IPS-NIHi7 (cell line): Measurements from ENCODE around the gene TNFRSF13B.

ENCODE experiments used
- DNase-seq: peaks from one replicate; pipeline ENCODE4 v3.0.0; 2012; ENCODE audit warnings: mixed read lengths; ENCODE audit errors: extremely low spot score

Gene TNFRSF13B

DNA sequence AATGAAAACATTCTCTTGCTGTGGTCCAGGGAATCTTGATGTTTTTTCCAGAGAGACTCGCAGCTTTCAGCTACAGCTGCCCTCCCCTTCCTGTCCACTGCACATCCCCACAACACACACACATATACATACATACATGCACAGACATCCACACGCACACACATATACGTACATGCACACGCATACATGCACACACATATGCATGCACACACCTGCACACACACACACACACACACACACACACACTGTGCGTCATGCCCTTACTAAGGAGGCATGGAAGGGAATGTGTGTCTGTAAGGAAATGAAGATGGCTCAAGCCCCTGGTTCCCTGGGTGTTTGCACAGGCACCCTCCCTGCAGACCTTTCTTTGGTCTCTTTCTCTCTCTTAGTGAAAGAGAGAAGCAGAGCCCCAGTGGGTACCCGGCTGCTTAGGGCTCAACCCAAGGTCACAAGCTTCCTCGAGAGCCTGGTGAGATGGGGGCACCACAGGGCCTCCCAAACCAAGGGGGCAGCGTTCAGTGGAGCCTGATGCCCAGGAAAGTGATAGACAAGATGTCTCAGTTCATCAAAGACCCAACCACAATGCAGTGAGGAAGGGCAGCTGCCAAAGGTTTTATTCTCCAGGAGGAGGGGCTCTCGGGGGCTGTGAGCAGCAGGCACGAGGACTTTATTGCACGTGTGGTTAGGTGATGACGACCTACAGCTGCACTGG, 33.3 kb downstream of the TNFRSF13B start:
- no peak for DNase-seq

DNA sequence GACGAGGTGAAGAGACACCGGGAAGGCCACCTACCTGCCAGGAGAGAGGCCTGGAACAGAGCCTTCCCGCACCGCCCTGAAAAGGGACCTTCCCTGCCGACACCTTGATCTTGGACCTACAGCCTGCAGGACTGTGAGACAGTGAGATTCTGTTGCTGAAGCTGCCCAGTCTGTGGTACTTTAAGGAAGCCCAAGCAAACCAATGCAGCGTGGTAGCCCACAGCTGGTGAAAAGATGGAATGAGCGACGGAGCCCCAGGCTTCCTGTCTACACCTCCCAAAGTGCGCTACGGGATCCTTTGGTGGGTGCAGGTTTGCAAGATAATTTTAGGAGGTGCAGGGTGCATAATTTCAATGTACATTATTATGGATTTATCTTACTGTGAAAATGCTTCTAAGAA, 33.9 kb downstream of the TNFRSF13B start:
- no peak for DNase-seq

DNA sequence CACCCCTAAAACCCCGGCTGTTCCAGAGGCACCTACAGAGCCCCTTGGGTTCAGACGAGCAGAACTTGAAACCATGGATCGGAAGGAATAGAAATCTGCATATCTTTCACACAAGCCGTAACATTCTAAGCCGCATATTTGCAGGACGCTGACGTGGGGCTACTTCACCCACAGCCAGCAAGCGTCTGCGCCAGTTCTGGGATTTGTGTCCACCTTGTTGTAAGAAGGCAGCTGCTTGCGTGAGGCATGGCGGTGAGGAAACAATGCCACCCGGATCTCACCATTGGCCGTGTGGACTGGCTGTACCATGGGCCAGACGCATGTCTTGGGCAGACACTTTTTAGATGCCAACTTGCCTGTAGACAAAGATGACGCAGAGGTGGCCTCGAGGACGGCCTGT, 34.5 kb downstream of the TNFRSF13B start:
- DNase-seq = no peak

DNA sequence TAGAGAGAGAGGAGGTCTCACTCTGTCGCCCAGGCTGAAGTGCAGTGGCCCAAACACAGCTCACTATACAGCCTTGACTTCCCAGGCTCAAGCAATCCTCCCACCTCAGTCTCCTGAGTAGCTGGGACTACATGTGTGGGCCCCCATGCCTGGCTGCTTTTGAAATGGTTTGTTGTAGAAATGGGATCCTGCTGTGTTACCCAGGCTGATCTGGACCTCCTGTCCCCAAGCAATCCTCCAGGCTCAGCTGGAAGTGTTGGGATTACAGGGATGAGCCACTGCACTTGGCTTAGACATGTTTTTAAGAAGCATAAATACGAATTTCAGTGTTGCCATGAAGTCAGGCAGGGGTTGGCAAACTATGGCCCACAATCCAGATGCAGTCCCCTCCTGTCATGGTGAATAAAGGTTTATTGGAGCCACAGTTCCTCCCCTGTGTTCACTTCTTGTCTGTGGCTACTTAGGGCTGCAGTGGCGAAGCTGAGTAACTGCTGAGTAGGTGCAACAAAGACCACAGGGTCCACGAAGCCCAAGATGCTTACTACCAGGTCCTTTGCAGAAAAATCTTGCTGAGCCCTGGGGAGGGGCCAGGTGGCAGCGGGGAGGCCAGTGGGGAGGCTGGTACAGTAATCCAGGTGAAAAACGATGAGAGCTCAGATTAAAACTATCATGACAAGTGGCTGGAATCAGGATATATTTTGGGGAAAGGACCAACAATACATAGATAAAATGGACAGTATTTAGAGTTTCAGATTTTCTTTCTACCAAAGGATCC, 35.2 kb downstream of the TNFRSF13B start:
- no peak for DNase-seq

DNA sequence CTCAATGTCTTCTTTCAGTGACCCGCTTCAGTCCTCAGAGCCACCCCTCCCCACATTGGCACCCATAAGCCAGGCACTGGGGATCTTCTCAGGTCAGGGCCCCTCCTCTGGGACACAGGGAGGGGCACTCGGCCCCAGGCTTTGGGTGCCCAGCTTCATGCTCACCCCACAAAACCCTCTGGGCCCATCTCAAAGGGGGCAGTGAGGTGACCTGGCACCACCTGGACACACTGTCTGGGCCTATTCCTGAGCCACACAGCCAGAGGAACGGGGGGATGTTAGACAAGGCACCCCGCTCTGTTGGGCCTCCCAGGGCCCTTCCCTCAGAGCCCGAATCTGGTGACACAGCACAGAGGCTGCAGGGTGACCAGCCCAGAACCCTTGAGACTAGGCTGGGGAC, 36.1 kb downstream of the TNFRSF13B start:
- no peak for DNase-seq

DNA sequence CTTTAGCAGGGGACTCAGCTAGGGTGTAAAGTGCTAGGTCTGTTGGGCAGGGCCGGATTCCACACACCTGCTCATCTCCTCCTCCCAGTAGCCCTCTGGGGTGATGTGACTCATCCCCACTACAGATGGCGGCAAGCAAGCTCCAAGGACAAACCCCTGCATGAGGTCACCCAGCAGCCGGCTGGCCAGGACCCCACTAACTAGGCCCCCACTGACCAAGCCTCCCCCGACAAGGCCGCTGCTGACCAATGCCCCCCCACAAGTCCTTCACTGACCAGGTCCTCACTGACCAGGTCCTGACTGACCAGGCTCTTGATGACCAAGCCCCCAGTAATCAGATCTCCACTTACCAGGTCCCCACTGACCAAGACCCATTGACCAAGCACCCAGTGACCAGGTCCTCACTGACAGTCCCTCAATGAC, 36.7 kb downstream of the TNFRSF13B start:
- DNase-seq = no peak

DNA sequence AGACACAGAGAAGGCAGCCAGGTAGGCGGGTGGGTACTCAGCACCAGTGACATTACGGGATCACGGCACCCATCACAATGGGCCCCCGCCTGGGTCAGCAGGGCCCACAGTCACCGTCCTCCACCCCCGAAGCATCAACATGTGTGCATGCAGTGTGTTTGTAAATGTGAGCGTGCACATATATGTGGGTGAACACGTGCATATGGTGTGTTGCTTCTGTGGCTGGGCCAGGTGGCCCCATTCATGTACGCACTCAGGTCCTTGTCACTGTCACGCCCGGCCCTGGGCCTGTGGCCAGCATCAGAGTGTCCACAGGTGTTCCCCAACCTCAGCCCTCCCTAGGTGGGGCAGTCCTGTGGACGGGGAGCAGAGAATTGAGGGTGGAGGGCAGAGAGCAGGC, 37.1 kb downstream of the TNFRSF13B start:
- no peak for DNase-seq

DNA sequence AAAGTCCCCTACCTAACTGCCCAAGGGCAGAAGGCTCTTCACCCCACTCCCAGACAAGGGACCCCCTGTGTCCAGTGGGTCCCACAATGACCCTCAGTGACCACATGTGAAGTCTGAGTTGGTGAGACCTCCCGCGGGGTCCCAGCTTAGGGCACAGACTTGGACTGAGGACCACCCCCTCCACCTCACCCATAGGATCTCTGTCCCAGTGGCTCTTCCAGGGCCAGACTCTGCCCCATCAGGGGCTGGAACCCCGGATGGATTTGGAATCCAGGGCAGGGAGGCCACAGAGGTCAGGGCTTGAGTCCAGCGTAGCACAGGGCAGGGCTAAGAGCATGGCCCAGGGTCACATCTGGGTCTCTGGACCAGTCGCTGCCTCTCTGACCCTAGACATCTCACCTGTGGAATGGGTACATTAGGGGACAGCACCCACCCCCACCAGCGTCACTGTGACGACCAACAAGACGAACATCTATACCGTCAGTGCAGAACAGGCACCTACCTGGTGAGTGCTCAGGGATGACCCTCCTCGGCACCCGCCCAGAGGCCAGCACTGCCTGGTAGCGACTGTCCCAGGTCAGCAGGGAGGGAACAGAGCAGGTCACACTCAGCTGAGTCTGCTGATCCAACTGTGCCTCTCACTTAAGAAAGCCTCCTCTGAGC, 37.7 kb downstream of the TNFRSF13B start:
- no peak for DNase-seq

DNA sequence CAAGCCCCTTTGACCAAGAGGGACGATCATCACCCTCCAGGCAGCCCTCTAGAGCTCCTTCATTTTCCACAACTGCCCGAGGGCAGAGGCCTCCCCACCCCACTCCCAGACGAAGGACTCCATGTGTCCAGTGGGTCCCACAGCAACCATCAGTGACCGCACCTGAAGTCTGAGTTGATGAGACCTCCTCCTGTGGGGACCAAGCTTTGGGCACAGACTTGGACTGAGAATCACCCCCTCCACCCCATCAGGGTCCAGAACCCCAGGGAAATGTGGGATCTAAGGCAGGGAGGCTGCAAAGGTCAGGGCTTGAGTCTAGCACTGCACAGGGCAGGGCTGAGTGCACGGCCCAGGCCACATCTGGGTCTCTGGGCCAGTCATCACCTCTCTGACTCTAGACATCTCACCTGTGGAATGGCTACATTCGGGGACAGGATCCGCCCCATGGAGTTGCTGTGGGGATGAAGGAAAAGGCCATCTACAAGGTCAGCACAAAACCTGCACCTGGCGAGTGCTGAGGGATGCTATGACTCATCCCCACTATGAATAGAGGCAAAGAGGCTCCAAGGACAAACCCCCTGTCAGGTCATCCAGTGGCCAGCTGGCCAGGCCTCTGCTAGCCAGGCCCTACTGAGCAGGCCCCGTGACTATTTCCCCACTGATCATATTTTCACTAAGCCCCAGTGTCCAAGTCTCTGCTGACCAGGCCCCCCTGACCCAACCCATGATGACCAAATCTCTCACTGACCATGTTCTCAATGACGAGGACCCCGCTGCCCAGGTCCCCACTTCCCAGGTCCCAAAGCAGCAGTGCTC, 38.4 kb downstream of the TNFRSF13B start:
- DNase-seq = no peak

DNA sequence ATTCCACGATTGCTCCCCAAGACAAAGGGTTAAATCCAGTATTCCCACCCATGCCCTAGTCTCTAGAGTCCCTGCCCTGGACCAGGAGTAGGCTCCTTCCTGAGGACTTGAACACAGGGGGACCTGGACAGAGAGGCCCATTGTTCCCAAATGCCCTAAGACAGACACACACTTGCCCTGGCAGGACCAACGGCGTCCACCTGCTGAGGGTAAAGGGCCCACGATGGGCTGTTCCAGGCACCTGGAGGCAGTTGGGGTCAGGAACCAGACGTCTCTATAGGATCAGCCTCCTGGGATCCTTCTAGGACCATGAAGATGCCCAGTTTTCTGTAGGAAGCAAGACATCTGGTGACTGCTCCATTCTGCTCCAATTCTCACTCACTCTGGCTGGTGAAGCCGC, 39.3 kb downstream of the TNFRSF13B start:
- no peak for DNase-seq

DNA sequence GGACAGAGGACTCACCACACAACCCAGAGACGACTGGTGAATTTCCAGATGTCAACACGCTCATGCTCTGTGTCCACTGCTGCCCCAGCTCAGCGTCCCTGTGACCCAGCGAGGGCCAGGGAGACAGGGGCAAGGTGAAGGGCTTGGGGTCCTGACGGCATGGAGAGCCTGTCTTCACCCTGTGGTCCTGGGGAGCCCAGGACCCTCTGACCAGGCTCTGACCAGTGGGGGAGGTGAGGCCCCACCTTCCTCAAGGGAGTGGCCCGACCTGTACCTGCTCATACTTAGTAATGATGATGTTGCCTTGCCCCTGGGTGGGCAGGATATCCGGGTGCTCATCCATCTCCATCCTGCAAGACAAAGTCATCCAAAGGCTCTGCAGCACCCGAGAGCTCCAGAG, 39.8 kb downstream of the TNFRSF13B start:
- DNase-seq = no peak

DNA sequence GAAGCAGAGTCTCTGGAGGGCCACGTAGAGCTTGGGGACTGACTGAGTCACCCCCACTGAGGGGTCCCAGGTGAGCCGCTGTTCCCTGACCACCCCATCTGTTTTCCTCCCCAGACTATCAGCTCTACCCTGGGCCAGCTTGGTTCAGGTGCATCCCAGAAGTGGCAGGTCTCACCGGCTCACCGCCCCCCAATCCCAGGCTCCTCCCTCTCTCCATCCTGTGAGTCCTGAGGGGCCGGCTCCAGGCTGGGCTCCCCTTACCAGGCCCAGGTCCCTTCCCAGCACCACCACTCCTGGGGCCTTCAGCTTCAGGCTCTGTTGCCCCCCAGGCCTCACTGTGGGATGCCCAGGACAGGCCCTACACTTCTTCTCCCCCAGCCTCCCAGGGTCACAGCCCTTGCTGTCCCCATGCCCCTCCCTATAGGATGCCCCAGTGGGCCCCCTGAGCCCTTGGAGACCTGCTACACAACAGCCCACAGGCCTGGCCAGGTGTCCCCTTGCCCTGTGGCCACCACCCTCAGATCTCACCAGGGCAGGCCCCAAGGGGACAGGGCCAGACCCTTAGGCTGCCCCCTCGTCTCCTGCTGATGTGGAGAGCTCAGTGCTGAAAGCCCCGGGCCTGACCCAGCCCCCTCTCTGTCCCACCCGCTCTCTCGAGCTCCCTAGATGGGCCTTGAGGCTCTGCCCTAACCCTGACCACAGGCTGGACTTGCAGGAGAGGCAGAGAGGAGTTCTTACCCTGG, 40.4 kb downstream of the TNFRSF13B start:
- no peak for DNase-seq

DNA sequence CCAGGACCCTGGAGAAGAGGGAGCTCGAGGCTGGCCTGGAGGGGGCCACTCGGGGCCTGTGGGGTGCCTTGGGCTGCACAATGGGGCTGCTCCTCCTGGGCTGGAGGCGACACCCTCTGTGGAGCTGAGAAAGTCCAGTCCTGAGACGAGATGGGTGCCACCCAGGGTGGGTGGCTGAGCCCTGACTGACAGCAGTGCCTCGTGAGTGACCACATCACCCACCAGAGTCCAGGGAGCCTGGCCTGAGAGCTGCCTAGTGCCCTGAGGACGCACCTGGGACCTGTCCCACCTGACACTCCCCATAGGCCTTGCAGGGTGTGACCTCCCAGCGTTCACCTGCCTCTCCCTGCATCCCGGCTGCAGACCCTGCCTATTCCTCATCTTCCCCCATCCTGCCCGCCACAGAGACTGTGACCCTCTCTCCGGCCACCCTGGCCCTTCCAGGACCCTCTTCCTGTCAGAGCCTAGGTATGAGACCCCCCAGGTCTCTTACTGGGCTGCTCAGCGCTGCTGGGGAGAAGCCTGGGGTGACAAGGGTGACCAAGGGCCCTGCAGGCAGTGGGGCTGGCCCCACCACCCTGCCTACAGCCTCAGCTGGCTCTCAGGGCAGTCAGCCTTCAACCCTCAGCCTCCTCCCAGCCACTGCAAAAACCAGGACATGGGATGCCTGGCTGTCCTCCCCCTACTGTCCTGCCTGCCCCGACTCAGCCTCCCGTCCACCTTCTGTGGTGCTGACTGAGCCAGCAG, 41.2 kb downstream of the TNFRSF13B start:
- DNase-seq = no peak

DNA sequence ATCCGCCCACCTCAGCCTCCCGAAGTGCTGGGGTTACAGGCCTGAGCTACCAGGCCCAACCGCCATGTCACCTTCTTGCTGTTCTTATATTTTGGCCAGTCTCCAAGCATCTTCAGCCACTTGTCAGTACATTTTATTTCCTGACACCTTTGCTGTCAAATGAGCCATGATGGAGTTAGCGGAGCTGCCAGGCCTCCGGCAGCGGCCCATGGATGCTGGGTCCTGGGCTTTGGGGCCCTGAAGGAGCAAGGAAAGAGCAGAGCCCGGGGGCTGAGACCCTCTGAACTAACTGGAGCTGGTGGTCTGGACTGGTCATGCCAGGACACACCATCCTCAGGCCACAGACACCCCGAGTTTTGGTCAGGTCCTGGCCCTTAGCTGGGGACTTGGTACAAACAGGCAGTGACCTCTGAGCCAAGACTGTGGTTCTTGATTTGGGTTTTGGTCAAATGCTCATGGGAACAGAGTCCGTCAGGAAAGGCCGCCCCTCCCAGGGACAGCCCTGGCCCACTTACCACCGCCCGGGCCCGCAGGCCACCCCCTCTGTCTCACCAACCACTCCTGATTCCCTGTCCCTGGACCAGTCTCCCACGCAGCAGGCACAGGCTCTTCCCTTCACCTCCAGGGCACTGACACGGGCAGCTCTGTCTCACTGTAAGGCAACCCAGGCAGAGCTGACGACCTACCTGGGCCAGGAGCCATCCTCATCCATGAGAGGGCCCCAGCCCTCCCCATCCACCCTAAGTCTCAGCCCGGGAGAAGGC, 42.0 kb downstream of the TNFRSF13B start:
- no peak for DNase-seq

DNA sequence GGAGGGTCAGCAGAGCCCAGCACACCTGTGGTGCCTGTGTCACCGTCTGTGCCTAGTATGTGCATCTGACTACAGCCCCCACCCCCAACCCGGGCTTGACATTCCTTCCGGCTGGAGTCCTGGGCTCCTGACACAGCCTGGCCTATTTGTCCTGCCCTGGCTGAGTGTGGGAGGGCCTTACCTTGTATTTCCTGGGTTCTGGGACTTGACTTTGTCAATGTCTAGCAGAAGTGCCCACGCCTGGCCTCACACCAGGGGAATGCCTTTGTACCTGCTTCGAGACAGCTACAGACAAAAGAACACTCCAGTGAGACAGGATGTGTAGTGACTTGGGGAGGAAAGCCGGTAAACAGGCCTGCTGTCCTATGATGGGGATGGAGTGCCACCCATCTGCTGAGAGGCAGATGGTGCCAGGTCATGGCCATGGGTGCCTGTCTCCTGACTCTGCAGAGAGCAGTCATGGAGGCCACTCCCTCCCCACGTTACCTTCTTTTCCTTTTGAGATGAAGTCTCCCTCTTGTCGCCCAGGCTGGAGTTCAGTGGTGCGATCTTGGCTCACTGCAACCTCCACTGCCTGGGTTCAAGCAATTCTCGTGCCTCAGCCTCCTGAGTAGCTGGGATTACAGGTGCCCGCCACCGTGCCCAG, 42.8 kb downstream of the TNFRSF13B start:
- DNase-seq = no peak

DNA sequence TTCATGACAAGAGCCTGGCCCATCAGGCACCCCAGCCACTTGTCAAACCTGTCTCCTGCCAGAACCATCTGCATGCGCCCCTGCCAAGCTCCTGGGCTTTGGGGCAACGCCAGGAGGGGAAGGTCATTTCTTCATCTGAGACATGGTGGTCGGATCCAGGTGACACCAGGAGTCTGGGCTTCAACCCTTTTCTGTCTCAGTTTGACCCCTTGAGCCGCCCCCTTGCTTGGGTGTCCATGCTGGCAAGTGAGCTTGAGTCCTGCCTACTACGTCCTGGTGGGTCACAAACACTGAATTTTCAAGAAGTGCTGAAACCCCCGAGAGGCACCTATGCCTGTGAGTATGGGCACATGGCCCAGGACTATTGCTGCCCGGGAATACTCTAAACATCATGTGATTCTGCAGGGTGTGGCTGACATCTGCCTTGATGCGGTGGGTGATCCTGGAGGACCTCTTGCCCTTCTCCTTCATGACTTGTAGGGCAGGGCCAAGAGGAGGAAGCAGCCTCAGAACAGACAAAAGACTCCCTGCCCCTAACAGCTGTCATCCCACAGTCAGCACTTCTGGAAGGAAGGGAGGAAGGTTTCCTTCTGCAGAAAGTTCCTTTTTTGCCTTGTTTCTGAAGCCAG, 43.4 kb downstream of the TNFRSF13B start:
- no peak for DNase-seq

DNA sequence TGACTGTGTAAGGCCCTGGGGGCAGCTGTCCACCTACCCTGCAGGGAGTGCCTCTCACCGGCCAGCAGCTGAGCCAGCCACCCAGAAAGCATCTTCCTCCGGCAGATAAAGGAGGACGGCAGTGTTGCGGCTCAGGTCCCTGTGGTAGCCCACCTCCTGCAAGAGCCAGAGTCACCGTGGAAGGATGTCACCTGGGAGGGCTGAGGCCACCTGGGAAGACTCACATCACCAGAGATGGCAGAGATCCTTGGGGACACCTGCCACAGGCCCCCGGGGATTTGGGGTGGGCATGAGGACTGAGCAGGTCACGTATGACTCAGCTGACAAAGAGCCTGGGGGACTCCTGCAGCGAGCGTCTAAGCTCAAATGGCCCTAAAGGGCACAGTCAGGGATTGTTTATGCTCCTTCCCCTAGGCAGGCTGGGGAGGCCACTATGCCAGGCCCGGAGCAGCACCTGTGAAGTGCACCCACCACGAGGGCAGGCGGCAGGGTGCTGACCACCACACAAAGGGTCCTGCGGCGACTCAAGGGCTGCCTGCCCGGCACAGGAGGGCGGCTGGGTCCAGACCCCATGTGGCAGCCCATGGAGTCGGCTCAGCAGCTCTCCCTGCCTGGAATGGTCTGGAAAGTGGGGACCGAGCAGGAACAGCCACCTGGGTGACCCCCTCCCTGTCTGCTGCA, 44.1 kb downstream of the TNFRSF13B start:
- no peak for DNase-seq
